ENCODE measurements around the gene JAM3. TPM values are rescaled to one million over a fixed set of nuclear protein-coding genes. Genes with fewer than 3 reads are reported as not detected.

The JAM3 gene
- polyA plus RNA-seq, 4 donors = 0.67 to 8.5 (median 4.5) TPM

DNA sequence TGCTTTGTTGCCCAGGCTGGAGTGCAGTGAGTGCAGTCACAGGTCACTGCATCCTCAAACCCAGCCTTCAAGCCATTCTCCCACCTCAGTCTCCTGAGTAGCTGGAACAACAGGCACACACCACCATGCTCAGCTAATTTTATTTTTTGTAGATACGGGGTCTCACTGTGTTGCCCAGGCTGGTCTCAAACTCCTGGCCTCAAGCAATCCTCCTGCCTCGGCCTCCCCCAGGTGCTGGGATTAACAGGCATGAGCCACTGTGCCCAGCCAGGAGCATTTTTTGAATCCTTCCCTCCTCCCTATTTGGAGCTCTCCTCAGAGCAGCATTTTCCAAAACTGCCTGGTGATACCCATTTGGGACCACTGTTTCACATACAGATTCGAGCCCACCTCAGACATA is 77.7 kb downstream of the JAM3 start:
- no peak for DNase-seq
- Histone ChIP-seq H3K4me3 (ENCODE audit: low read depth in 1 of 3, low read length in 3 of 3) (no peak overlapping the region), H3K9me3 (ENCODE audit: control insufficient read depth in 2 of 2, insufficient read depth in 1 of 2, low read depth in 1 of 2, low read length in 1 of 2) (peaks cover 0 to 9% of the 10 kb centered on the region in 2 donors), H3K36me3 (ENCODE audit: control insufficient read depth in 3 of 3, insufficient read depth in 2 of 3, low read depth in 1 of 3, low read length in 3 of 3) (peaks cover 4 to 26% (median 8%) of the 10 kb centered on the region in 3 donors), H3K4me1 (ENCODE audit: control insufficient read depth in 3 of 3, insufficient read depth in 2 of 3, low read depth in 1 of 3, low read length in 2 of 3) (no peaks in the 10 kb centered on the region), H3K27ac (ENCODE audit: low read depth in 1 of 3, low read length in 2 of 3) (no peak overlapping the region), H3K27me3 (ENCODE audit: control insufficient read depth in 3 of 3, insufficient read depth in 3 of 3, low read length in 3 of 3) (no peaks in the 10 kb centered on the region)
- no peak for FAIRE-seq
- WGBS, 3 donors = 92 to 97% (median 97%) methylated on average over 3 of the region's 3 CpGs

DNA sequence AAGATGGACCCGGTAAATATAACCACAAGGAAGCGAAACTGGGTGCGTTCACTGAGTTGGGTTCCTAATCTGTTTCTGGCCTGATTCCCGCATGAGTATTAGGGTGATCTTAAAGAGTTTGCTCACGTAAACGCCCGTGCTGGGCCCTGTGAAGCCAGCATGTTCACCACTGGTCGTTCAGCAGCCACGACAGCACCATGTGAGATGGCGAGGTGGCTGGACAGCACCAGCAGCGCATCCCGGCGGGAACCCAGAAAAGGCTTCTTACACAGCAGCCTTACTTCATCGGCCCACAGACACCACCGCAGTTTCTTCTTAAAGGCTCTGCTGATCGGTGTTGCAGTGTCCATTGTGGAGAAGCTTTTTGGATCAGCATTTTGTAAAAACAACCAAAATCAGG is 80.5 kb downstream of the JAM3 start:
- H3K27ac ChIP-seq (ENCODE audit: low read depth in 1 of 3, low read length in 2 of 3) = no peak overlapping the region
- no peaks in the 10 kb centered on the region for H3K27me3 ChIP-seq (ENCODE audit: control insufficient read depth in 3 of 3, insufficient read depth in 3 of 3, low read length in 3 of 3)
- 93 to 95% (median 95%) methylated on average over 16 of the region's 16 CpGs for WGBS, 3 donors
- FAIRE-seq = no peak
- no peak for DNase-seq
- no peak overlapping the region for H3K4me3 ChIP-seq (ENCODE audit: low read depth in 1 of 3, low read length in 3 of 3)
- H3K9me3 ChIP-seq (ENCODE audit: control insufficient read depth in 2 of 2, insufficient read depth in 1 of 2, low read depth in 1 of 2, low read length in 1 of 2) = peaks cover 0 to 2% of the 10 kb centered on the region in 2 donors
- no peaks in the 10 kb centered on the region for H3K4me1 ChIP-seq (ENCODE audit: control insufficient read depth in 3 of 3, insufficient read depth in 2 of 3, low read depth in 1 of 3, low read length in 2 of 3)
- H3K36me3 ChIP-seq (ENCODE audit: control insufficient read depth in 3 of 3, insufficient read depth in 2 of 3, low read depth in 1 of 3, low read length in 3 of 3) = peaks cover 4 to 45% (median 4%) of the 10 kb centered on the region in 3 donors

GRCh38 chr11:134150195-134150903 is 81.5 kb downstream of the JAM3 start:
- Histone ChIP-seq H3K4me1 (ENCODE audit: control insufficient read depth in 3 of 3, insufficient read depth in 2 of 3, low read depth in 1 of 3, low read length in 2 of 3) (no peaks in the 10 kb centered on the region), H3K27me3 (ENCODE audit: control insufficient read depth in 3 of 3, insufficient read depth in 3 of 3, low read length in 3 of 3) (no peaks in the 10 kb centered on the region), H3K27ac (ENCODE audit: low read depth in 1 of 3, low read length in 2 of 3) (no peak overlapping the region), H3K9me3 (ENCODE audit: control insufficient read depth in 2 of 2, insufficient read depth in 1 of 2, low read depth in 1 of 2, low read length in 1 of 2) (no peaks in the 10 kb centered on the region), H3K4me3 (ENCODE audit: low read depth in 1 of 3, low read length in 3 of 3) (no peak overlapping the region), H3K36me3 (ENCODE audit: control insufficient read depth in 3 of 3, insufficient read depth in 2 of 3, low read depth in 1 of 3, low read length in 3 of 3) (peaks cover 4 to 53% (median 4%) of the 10 kb centered on the region in 3 donors)
- no peak for FAIRE-seq
- 89 to 94% (median 91%) methylated on average over 12 of the region's 12 CpGs for WGBS, 3 donors
- no peak for DNase-seq

DNA sequence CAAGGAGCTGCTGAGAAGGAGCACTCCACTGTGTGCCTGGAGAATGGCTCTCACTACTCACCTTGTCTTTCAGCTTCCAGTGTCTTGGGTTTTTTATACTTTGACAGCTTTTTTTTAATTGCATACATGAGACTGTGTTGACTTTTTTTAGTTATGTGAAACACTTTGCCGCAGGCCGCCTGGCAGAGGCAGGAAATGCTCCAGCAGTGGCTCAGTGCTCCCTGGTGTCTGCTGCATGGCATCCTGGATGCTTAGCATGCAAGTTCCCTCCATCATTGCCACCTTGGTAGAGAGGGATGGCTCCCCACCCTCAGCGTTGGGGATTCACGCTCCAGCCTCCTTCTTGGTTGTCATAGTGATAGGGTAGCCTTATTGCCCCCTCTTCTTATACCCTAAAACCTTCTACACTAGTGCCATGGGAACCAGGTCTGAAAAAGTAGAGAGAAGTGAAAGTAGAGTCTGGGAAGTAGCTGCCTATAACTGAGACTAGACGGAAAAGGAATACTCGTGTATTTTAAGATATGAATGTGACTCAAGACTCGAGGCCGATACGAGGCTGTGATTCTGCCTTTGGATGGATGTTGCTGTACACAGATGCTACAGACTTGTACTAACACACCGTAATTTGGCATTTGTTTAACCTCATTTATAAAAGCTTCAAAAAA is 82.3 kb downstream of the JAM3 start:
- no peaks in the 10 kb centered on the region for H3K27me3 ChIP-seq (ENCODE audit: control insufficient read depth in 3 of 3, insufficient read depth in 3 of 3, low read length in 3 of 3)
- H3K9me3 ChIP-seq (ENCODE audit: control insufficient read depth in 2 of 2, insufficient read depth in 1 of 2, low read depth in 1 of 2, low read length in 1 of 2) = no peaks in the 10 kb centered on the region
- H3K36me3 ChIP-seq (ENCODE audit: control insufficient read depth in 3 of 3, insufficient read depth in 2 of 3, low read depth in 1 of 3, low read length in 3 of 3) = peaks cover 4 to 57% (median 4%) of the 10 kb centered on the region in 3 donors
- no peak overlapping the region for H3K27ac ChIP-seq (ENCODE audit: low read depth in 1 of 3, low read length in 2 of 3)
- H3K4me3 ChIP-seq (ENCODE audit: low read depth in 1 of 3, low read length in 3 of 3) = no peak overlapping the region
- no peaks in the 10 kb centered on the region for H3K4me1 ChIP-seq (ENCODE audit: control insufficient read depth in 3 of 3, insufficient read depth in 2 of 3, low read depth in 1 of 3, low read length in 2 of 3)
- no peak for DNase-seq
- 88 to 95% (median 94%) methylated on average over 10 of the region's 10 CpGs for WGBS, 3 donors
- no peak for FAIRE-seq

DNA sequence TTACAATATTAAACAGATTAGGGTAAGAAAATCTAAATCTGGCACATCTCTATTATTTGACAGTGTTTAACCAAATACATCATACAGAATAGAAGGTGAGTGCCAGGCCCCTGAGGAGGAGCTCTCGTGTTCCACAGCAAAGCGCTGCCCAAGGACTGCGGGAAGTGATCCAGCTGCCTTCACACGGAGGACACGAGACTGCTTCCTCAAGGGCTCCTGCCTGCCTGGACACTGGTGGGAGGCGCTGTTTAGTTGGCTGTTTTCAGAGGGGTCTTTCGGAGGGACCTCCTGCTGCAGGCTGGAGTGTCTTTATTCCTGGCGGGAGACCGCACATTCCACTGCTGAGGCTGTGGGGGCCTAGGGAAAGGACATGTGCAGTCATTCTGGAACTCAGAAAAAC is 83.8 kb downstream of the JAM3 start:
- Histone ChIP-seq H3K36me3 (ENCODE audit: control insufficient read depth in 3 of 3, insufficient read depth in 2 of 3, low read depth in 1 of 3, low read length in 3 of 3) (peaks cover 4 to 65% (median 4%) of the 10 kb centered on the region in 3 donors), H3K4me3 (ENCODE audit: low read depth in 1 of 3, low read length in 3 of 3) (no peak overlapping the region), H3K9me3 (ENCODE audit: control insufficient read depth in 2 of 2, insufficient read depth in 1 of 2, low read depth in 1 of 2, low read length in 1 of 2) (no peaks in the 10 kb centered on the region), H3K27ac (ENCODE audit: low read depth in 1 of 3, low read length in 2 of 3) (no peak overlapping the region), H3K4me1 (ENCODE audit: control insufficient read depth in 3 of 3, insufficient read depth in 2 of 3, low read depth in 1 of 3, low read length in 2 of 3) (no peaks in the 10 kb centered on the region), H3K27me3 (ENCODE audit: control insufficient read depth in 3 of 3, insufficient read depth in 3 of 3, low read length in 3 of 3) (no peaks in the 10 kb centered on the region)
- no peak for DNase-seq
- no peak for FAIRE-seq
- WGBS, 3 donors = 86 to 96% (median 94%) methylated on average over 9 of the region's 9 CpGs

GRCh38 chr11:134153147-134153905 is 84.5 kb downstream of the JAM3 start:
- no peak overlapping the region for H3K4me3 ChIP-seq (ENCODE audit: low read depth in 1 of 3, low read length in 3 of 3)
- DNase-seq (no peak), FAIRE-seq (no peak)
- no peaks in the 10 kb centered on the region for H3K9me3 ChIP-seq (ENCODE audit: control insufficient read depth in 2 of 2, insufficient read depth in 1 of 2, low read depth in 1 of 2, low read length in 1 of 2)
- H3K27ac ChIP-seq (ENCODE audit: low read depth in 1 of 3, low read length in 2 of 3) = no peak overlapping the region
- no peaks in the 10 kb centered on the region for H3K4me1 ChIP-seq (ENCODE audit: control insufficient read depth in 3 of 3, insufficient read depth in 2 of 3, low read depth in 1 of 3, low read length in 2 of 3)
- WGBS, 3 donors = 91 to 97% (median 95%) methylated on average over 30 of the region's 30 CpGs
- H3K36me3 ChIP-seq (ENCODE audit: control insufficient read depth in 3 of 3, insufficient read depth in 2 of 3, low read depth in 1 of 3, low read length in 3 of 3) = peaks cover 4 to 70% (median 6%) of the 10 kb centered on the region in 3 donors
- no peaks in the 10 kb centered on the region for H3K27me3 ChIP-seq (ENCODE audit: control insufficient read depth in 3 of 3, insufficient read depth in 3 of 3, low read length in 3 of 3)

DNA sequence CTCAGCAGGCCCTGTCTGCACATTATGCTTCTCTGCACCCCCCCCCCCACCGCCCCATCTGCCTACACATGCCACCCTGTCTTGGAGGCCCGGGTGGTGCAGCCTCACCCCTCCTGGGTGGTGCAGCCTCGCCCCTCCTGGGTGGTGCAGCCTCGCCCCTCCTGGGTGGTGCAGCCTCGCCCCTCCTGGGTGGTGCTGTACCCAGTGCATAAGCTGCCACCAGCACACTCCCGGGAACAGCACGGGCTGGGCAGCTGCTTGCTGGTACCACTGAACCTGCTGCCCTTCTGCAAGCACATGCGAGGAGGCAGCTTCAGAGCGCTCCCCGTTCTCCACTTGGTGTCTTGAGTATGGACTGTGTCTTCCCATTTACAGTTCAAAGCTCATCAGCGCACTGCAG is 85.6 kb downstream of the JAM3 start:
- WGBS, 3 donors = 68 to 87% (median 81%) methylated on average over 11 of the region's 11 CpGs
- FAIRE-seq = no peak

DNA sequence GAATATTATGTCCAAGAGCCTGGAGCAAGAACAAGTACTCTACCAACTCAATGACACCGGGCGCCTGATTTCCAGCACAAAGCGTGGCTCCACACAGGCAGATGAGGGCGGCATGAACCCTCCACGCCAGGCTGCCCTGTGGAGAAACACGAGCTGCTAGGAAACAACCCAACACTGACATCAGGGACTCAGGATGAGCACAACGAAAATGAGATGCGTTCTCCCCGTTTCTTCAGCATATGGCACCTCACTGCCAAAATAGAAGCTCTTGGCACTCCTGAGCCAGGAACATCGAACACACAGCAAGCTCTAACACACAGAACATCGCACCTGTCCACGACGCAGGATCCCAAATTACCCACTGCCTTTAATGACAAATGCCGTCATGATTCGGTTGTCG is 86.6 kb downstream of the JAM3 start:
- no peak overlapping the region for H3K4me3 ChIP-seq (ENCODE audit: low read depth in 1 of 3, low read length in 3 of 3)
- DNase-seq (no peak), FAIRE-seq (no peak)
- no peak overlapping the region for H3K27ac ChIP-seq (ENCODE audit: low read depth in 1 of 3, low read length in 2 of 3)
- no peaks in the 10 kb centered on the region for H3K4me1 ChIP-seq (ENCODE audit: control insufficient read depth in 3 of 3, insufficient read depth in 2 of 3, low read depth in 1 of 3, low read length in 2 of 3)
- H3K27me3 ChIP-seq (ENCODE audit: control insufficient read depth in 3 of 3, insufficient read depth in 3 of 3, low read length in 3 of 3) = no peaks in the 10 kb centered on the region
- 91 to 92% (median 92%) methylated on average over 16 of the region's 16 CpGs for WGBS, 3 donors
- no peaks in the 10 kb centered on the region for H3K9me3 ChIP-seq (ENCODE audit: control insufficient read depth in 2 of 2, insufficient read depth in 1 of 2, low read depth in 1 of 2, low read length in 1 of 2)
- H3K36me3 ChIP-seq (ENCODE audit: control insufficient read depth in 3 of 3, insufficient read depth in 2 of 3, low read depth in 1 of 3, low read length in 3 of 3) = peaks cover 3 to 68% (median 10%) of the 10 kb centered on the region in 3 donors

More for the DNA sequence above, 85.6 kb downstream of the JAM3 start:
- no peak overlapping the region for H3K27ac ChIP-seq (ENCODE audit: low read depth in 1 of 3, low read length in 2 of 3)
- no peaks in the 10 kb centered on the region for H3K9me3 ChIP-seq (ENCODE audit: control insufficient read depth in 2 of 2, insufficient read depth in 1 of 2, low read depth in 1 of 2, low read length in 1 of 2)
- no peaks in the 10 kb centered on the region for H3K4me1 ChIP-seq (ENCODE audit: control insufficient read depth in 3 of 3, insufficient read depth in 2 of 3, low read depth in 1 of 3, low read length in 2 of 3)
- H3K36me3 ChIP-seq (ENCODE audit: control insufficient read depth in 3 of 3, insufficient read depth in 2 of 3, low read depth in 1 of 3, low read length in 3 of 3) = peaks cover 4 to 66% (median 8%) of the 10 kb centered on the region in 3 donors
- no peak for DNase-seq
- no peak overlapping the region for H3K4me3 ChIP-seq (ENCODE audit: low read depth in 1 of 3, low read length in 3 of 3)
- H3K27me3 ChIP-seq (ENCODE audit: control insufficient read depth in 3 of 3, insufficient read depth in 3 of 3, low read length in 3 of 3) = no peaks in the 10 kb centered on the region

Data from small intestine (tissue), 7 donors.